Measurements from ENCODE around the gene RHOF. TPM values are rescaled to one million over a fixed set of nuclear protein-coding genes. Genes with fewer than 3 reads are reported as not detected.

RHOF gene
- total and polyA plus RNA-seq, 12 donors: 4.1 to 49.5 (median 21.8) TPM

DNA sequence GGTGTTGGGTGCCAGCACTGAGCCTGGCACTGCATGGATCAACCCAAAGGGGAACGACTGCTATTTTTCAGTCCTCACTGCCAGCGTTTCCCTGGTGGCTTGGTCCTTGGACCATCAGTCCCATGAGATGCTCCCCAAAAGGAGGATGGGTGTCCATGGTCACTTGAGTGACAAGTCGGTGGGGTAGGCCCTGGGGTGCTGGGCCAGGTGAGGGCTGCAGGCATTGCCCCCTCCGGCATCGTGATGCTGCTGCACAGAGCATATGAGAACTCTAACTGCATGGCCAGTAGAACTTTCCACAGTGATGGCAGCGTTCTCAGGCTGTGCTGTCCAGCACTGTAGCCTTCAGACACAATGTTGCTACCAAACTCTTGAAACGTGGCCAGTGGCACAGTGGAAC is 26.6 kb upstream of the RHOF start:
- Histone ChIP-seq H3K27me3 (no peaks in the 10 kb centered on the region), H3K36me3 (replicated peaks in 1 of 2) (peaks cover 0 to 95% of the 10 kb centered on the region in 2 donors), H3K4me3 (no peak overlapping the region), H3K4me1 (replicated peaks in 1 of 2) (no peaks in the 10 kb centered on the region), H3K27ac (no peak overlapping the region), H3K9me3 (replicated peaks in 1 of 3) (no peaks in the 10 kb centered on the region)
- no peak for TF ChIP-seq POLR2A (IDR thresholded peaks at IDR 0.05)
- TF ChIP-seq, protein P1, sequence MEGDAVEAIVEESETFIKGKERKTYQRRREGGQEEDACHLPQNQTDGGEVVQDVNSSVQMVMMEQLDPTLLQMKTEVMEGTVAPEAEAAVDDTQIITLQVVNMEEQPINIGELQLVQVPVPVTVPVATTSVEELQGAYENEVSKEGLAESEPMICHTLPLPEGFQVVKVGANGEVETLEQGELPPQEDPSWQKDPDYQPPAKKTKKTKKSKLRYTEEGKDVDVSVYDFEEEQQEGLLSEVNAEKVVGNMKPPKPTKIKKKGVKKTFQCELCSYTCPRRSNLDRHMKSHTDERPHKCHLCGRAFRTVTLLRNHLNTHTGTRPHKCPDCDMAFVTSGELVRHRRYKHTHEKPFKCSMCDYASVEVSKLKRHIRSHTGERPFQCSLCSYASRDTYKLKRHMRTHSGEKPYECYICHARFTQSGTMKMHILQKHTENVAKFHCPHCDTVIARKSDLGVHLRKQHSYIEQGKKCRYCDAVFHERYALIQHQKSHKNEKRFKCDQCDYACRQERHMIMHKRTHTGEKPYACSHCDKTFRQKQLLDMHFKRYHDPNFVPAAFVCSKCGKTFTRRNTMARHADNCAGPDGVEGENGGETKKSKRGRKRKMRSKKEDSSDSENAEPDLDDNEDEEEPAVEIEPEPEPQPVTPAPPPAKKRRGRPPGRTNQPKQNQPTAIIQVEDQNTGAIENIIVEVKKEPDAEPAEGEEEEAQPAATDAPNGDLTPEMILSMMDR (IDR thresholded peaks at IDR 0.05): no peak
- WGBS, 4 donors: 82 to 93% (median 89%) methylated on average over 5 to 7 of the region's 7 CpGs
- intact Hi-C loops (cut with DNase I): no loop called here
- DNase-seq: peak in 1 of 7 donors; percentile 6

DNA sequence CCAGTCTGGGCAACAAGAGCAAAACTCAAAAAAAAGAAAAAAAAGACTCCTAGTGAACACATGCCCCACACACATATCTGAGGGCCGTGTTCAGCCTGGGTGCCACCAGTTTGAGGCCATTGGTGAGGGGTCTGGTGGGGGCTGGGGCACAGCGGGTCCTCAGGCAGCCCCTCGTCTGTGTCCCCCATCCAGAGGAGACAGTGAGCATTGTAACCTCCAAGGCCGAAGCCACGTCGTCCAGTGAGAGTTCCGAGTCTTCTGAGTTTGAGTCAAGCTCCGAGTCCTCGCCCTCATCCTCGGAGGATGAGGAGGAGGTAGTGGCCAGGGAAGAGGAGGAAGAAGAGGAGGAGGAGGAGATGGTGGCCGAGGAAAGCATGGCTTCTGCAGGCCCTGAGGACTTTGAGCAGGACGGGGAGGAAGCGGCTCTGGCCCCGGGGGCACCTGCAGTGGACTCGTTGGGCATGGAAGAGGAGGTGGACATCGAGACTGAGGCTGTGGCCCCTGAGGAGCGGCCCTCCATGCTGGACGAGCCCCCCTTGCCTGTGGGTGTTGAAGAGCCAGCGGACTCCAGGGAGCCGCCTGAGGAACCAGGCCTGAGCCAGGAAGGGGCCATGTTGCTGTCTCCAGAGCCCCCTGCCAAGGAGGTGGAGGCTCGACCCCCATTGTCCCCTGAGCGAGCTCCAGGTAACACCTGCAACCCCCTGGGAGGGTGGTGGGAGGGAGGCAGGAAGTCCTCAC is 25.9 kb upstream of the RHOF start:
- peaks cover 0 to 100% of the 10 kb centered on the region in 2 donors for H3K36me3 ChIP-seq (replicated peaks in 1 of 2)
- 83 to 90% (median 86%) methylated on average over 17 to 22 of the region's 22 CpGs for WGBS, 4 donors
- no peak overlapping the region for H3K27ac ChIP-seq
- H3K4me3 ChIP-seq: no peak overlapping the region
- DNase-seq: peak in 1 of 7 donors; percentile 19
- TF ChIP-seq, protein P1 (IDR thresholded peaks at IDR 0.05): no peak
- no peak for TF ChIP-seq POLR2A (IDR thresholded peaks at IDR 0.05)
- no peaks in the 10 kb centered on the region for H3K9me3 ChIP-seq (replicated peaks in 1 of 3)
- no peaks in the 10 kb centered on the region for H3K27me3 ChIP-seq
- intact Hi-C loops (cut with DNase I): loop anchor here in 1 of 2 donors (10.0 kb wide), 1 partner anchor 65 kb away; the partner anchor contains the start of gene PSMD9
- H3K4me1 ChIP-seq (replicated peaks in 1 of 2): no peaks in the 10 kb centered on the region

DNA sequence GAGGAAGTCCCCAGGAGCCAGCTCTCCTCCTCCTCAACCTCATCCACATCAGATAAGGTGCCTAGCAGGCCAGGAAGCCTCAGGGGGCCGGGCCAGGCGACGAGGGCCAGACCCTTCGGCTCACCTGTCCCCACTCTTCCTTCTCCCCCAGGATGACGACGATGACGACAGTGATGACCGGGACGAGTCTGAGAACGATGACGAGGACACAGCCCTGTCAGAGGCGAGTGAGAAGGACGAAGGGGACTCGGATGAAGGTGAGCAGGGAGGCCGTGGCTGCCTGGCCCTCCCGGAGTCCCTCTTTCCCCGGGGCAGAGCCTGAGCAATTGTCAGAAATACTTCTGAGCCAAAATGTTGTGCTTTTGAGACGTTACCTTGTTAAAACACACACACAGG is 24.2 kb upstream of the RHOF start:
- no peak for DNase-seq
- Histone ChIP-seq H3K27ac (no peak overlapping the region), H3K4me3 (no peak overlapping the region), H3K4me1 (replicated peaks in 1 of 2) (peaks cover 10% of the 10 kb centered on the region in 2 donors), H3K27me3 (no peaks in the 10 kb centered on the region), H3K9me3 (replicated peaks in 1 of 3) (no peaks in the 10 kb centered on the region), H3K36me3 (replicated peaks in 1 of 2) (peaks cover 0 to 83% of the 10 kb centered on the region in 2 donors)
- WGBS, 4 donors: 90 to 91% (median 90%) methylated on average over 18 of the region's 18 CpGs
- intact Hi-C loops (cut with DNase I): loop anchor here in 1 of 2 donors (10.0 kb wide), 1 partner anchor 67 kb away; the partner anchor contains the start of gene PSMD9
- TF ChIP-seq POLR2A (IDR thresholded peaks at IDR 0.05): no peak
- TF ChIP-seq, protein P1 (IDR thresholded peaks at IDR 0.05): no peak

DNA sequence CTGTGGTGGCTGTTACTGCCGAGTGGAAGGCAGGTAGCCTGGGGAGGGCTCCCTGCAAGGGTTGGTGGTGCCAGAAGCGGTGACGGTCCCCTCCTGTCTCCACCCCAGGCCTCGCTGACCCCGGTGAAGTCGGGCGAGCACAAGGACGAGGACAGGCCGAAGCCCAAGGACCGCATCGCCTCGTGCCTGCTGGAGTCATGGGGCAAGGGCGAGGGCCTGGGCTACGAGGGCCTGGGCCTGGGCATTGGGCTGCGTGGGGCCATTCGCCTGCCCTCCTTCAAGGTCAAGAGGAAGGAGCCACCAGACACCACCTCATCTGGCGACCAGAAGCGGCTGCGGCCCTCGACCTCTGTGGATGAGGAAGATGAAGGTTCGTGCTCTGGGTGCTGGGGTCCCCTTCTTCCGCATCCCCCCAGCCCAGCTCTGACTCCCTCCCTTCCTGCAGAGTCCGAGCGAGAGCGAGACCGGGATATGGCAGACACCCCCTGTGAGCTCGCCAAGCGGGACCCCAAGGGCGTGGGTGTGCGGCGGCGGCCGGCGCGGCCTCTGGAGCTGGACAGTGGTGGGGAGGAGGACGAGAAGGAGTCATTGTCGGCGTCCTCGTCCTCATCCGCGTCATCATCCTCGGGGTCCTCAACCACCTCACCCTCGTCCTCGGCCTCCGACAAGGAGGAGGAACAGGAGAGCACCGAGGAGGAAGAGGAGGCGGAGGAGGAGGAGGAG is 23.6 kb upstream of the RHOF start:
- WGBS, 4 donors: 88 to 95% (median 90%) methylated on average over 38 to 47 of the region's 47 CpGs
- Histone ChIP-seq H3K9me3 (replicated peaks in 1 of 3) (no peaks in the 10 kb centered on the region), H3K4me3 (no peak overlapping the region), H3K4me1 (replicated peaks in 1 of 2) (peaks cover 12 to 16% of the 10 kb centered on the region in 2 donors), H3K36me3 (replicated peaks in 1 of 2) (peaks cover 0 to 78% of the 10 kb centered on the region in 2 donors), H3K27ac (no peak overlapping the region), H3K27me3 (no peaks in the 10 kb centered on the region)
- DNase-seq: peak in 1 of 7 donors; percentile 10
- intact Hi-C loops (cut with DNase I): loop anchor here in 1 of 2 donors (10.0 kb wide), 1 partner anchor 68 kb away; the partner anchor contains the start of gene PSMD9
- TF ChIP-seq POLR2A (IDR thresholded peaks at IDR 0.05): no peak
- TF ChIP-seq, protein P1 (IDR thresholded peaks at IDR 0.05): no peak

Data from adrenal gland (tissue), 12 donors.